HepG2 (cell line): ENCODE results near the gene PLBD2. TPM values are rescaled to one million over a fixed set of nuclear protein-coding genes. Genes with fewer than 3 reads are reported as not detected.

Source experiments
- ARID3A ChIP-seq: IDR thresholded peaks from 2 replicates; pipeline ENCODE4 v1.6.1; 2012; ENCODE audit warnings: low read depth, low read length, improper control_type of control experiment
- BCLAF1 ChIP-seq: fragments of 450-650 bp; IDR thresholded peaks from 2 replicates; pipeline ENCODE4 v1.6.1; 2017; ENCODE audit warnings: mild to moderate bottlenecking
- FOXK2 ChIP-seq: fragments of 450-650 bp; IDR thresholded peaks from 2 replicates; pipeline ENCODE4 v1.6.1; 2016
- KLF11 ChIP-seq: IDR thresholded peaks from 2 replicates; pipeline ENCODE4 v1.6.1; 2016; ENCODE audit warnings: missing compliant biosample characterization
- LRRFIP1 ChIP-seq: sonication (generic); formaldehyde crosslinking; conservative IDR thresholded peaks from 2 replicates; pipeline ENCODE4 v1.4.0; 2020; ENCODE audit warnings: missing genetic modification reagents
- RNF2 ChIP-seq: fragments of 450-650 bp; conservative IDR thresholded peaks from 2 replicates; pipeline ENCODE4 v1.6.1; 2016; ENCODE audit warnings: low read depth
- RXRA ChIP-seq: sonication (generic); formaldehyde crosslinking; IDR thresholded peaks from 2 replicates; pipeline ENCODE4 v1.5.1; 2020; ENCODE audit warnings: missing genetic modification reagents
- SIX4 ChIP-seq: sonication (generic); formaldehyde crosslinking; IDR thresholded peaks from 2 replicates; pipeline ENCODE4 v1.4.0; 2020; ENCODE audit warnings: missing genetic modification reagents
- YEATS4 ChIP-seq: sonication (generic); formaldehyde crosslinking; IDR thresholded peaks from 2 replicates; pipeline ENCODE4 v1.4.0; 2020; ENCODE audit warnings: missing genetic modification reagents, borderline replicate concordance
- ZMYM2 ChIP-seq: sonication (generic); formaldehyde crosslinking; IDR thresholded peaks from 2 replicates; pipeline ENCODE4 v1.8.0; 2022; ENCODE audit warnings: mild to moderate bottlenecking, missing genetic modification reagents
- polyA plus RNA-seq, 8 experiments: library from polyadenylated mRNA; depleted of rRNA in 3 of 8; stranded (reverse) in 7 of 8; unstranded in 1 of 8; fragments of >200 nt; fragmentation: Illumina TruSeq in 4 of 8; extraction: Trizol in 4 of 8; gene quantifications; 2 replicates each; pipeline versions ENCODE4 v1.2.1 to v1.2.3, GENCODE V29; 2011 to 2016; ENCODE audit warnings: low read depth in 4 of 8, missing spikeins in 1 of 8, mixed read lengths in 1 of 8; ENCODE audit not compliant: insufficient read depth in 1 of 8
- total RNA-seq, 5 experiments: library from RNA; depleted of rRNA; stranded (reverse); fragments of >200 nt; fragmentation: Illumina TruSeq; extraction: Trizol; gene quantifications; 2 replicates each; pipeline ENCODE4 v1.2.3, GENCODE V29; 2016; ENCODE audit warnings: low read depth in 1 of 5
- TF ChIP-seq, protein P1 (sequence below): sonication (generic); formaldehyde crosslinking; IDR thresholded peaks from 2 replicates; pipeline ENCODE4 v1.5.1; 2020; ENCODE audit warnings: mild to moderate bottlenecking, missing genetic modification reagents
- TF ChIP-seq, protein P2 (sequence below): sonication (generic); formaldehyde crosslinking; IDR thresholded peaks from 2 replicates; pipeline ENCODE4 v1.5.0; 2020; ENCODE audit warnings: missing genetic modification reagents
- TF ChIP-seq, protein P3 (sequence below): sonication (generic); formaldehyde crosslinking; IDR thresholded peaks from 2 replicates; pipeline ENCODE4 v1.4.0; 2020; ENCODE audit warnings: missing genetic modification reagents
- TF ChIP-seq, protein P4 (sequence below): sonication (generic); formaldehyde crosslinking; IDR thresholded peaks from 2 replicates; pipeline ENCODE4 v1.4.0; 2020; ENCODE audit warnings: missing genetic modification reagents, borderline replicate concordance

The PLBD2 gene
- total and polyA plus RNA-seq, 2 of the 13 experiments (the other 11 are each of a cell fraction or from before 2014, with no cell fraction given) = 6.7 to 8.5 TPM

- TF ChIP-seq, protein P1, sequence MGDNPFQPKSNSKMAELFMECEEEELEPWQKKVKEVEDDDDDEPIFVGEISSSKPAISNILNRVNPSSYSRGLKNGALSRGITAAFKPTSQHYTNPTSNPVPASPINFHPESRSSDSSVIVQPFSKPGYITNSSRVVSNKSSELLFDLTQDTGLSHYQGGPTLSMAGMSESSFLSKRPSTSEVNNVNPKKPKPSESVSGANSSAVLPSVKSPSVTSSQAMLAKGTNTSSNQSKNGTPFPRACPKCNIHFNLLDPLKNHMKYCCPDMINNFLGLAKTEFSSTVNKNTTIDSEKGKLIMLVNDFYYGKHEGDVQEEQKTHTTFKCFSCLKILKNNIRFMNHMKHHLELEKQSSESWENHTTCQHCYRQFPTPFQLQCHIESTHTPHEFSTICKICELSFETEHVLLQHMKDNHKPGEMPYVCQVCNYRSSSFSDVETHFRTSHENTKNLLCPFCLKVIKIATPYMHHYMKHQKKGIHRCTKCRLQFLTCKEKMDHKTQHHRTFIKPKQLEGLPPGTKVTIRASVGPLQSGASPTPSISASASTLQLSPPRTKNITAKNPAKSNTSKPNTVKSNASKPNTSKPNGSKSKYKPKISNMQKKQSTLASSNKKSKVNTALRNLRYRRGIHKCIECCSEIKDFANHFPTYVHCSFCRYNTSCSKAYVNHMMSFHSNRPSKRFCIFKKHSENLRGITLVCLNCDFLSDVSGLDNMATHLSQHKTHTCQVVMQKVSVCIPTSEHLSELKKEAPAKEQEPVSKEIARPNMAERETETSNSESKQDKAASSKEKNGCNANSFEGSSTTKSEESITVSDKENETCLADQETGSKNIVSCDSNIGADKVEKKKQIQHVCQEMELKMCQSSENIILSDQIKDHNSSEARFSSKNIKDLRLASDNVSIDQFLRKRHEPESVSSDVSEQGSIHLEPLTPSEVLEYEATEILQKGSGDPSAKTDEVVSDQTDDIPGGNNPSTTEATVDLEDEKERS (CRISPR knock-in tag) = 0 out of 2 replicates have a peak, but pooled peaks have one; percentile 62
- no peak; the same call in 1 of the 2 replicates for TF ChIP-seq YEATS4
- TF ChIP-seq ARID3A = no peak
- TF ChIP-seq, protein P2, sequence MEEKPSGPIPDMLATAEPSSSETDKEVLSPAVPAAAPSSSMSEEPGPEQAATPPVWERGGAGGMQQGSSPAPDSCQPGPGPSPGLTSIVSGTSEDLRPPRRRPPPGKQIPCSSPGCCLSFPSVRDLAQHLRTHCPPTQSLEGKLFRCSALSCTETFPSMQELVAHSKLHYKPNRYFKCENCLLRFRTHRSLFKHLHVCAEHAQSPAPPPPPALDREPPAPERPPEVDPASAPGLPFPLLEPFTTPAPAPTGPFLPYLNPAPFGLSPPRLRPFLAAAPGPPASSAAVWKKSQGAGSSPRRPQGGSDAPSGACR (CRISPR knock-in tag) = 0 out of 2 replicates have a peak, but pooled peaks have one; percentile 50
- no peak for TF ChIP-seq ZMYM2 (CRISPR knock-in tag)
- TF ChIP-seq RXRA (CRISPR knock-in tag) = peak; percentile 40; the same call in 1 of the 2 replicates
- no peak for TF ChIP-seq LRRFIP1 (CRISPR knock-in tag)
- peak; percentile 80; the same call in 1 of the 2 replicates for TF ChIP-seq RNF2
- TF ChIP-seq SIX4 (CRISPR knock-in tag) = no peak
- TF ChIP-seq, protein P3, sequence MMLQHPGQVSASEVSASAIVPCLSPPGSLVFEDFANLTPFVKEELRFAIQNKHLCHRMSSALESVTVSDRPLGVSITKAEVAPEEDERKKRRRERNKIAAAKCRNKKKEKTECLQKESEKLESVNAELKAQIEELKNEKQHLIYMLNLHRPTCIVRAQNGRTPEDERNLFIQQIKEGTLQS (CRISPR knock-in tag) = no peak
- no peak for TF ChIP-seq FOXK2
- 0 out of 2 replicates have a peak, but pooled peaks have one; percentile 73 for TF ChIP-seq KLF11 (CRISPR knock-in tag)
- TF ChIP-seq, protein P4, sequence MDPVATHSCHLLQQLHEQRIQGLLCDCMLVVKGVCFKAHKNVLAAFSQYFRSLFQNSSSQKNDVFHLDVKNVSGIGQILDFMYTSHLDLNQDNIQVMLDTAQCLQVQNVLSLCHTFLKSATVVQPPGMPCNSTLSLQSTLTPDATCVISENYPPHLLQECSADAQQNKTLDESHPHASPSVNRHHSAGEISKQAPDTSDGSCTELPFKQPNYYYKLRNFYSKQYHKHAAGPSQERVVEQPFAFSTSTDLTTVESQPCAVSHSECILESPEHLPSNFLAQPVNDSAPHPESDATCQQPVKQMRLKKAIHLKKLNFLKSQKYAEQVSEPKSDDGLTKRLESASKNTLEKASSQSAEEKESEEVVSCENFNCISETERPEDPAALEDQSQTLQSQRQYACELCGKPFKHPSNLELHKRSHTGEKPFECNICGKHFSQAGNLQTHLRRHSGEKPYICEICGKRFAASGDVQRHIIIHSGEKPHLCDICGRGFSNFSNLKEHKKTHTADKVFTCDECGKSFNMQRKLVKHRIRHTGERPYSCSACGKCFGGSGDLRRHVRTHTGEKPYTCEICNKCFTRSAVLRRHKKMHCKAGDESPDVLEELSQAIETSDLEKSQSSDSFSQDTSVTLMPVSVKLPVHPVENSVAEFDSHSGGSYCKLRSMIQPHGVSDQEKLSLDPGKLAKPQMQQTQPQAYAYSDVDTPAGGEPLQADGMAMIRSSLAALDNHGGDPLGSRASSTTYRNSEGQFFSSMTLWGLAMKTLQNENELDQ (CRISPR knock-in tag) = no peak
- no peak for TF ChIP-seq BCLAF1
Observed at GRCh38 chr12:113334786-113335539, 23.4 kb upstream of the PLBD2 start, which contains the start of gene SLC8B1 (continued).
